K562 (cell line): Measurements from ENCODE around the gene ITPR1. TPM values are rescaled to one million over a fixed set of nuclear protein-coding genes. Genes with fewer than 3 reads are reported as not detected.

Experiments
- ATAC-seq: fragments of 200-7000 bp; cut with Tn5 transposase; 3 replicates; pipeline ENCODE4 v1.9.1; 2020; ENCODE audit warnings: moderate library complexity
- BruUV-seq: library from RNA; stranded (reverse); fragments of 400-500 nt; replicated peaks from 2 replicates; lab custom pipeline; 2021; lab: Mats Ljungman, UMichigan
- CTCF ChIA-PET: fragments of 300-600 bp; formaldehyde crosslinking; extraction: SDS; loops from one replicate; lab custom pipeline; 2021; ENCODE audit warnings: low intra/inter-chr PET ratio; lab: Yijun Ruan, JAX
- POLR2A ChIA-PET: fragments of 300-600, 350-650 bp; sonication (Branson Sonifier 250); formaldehyde crosslinking; extraction: SDS; loops from one replicate; lab custom pipeline; 2021; ENCODE audit warnings: antibody characterized with exemption, inconsistent platforms; lab: Yijun Ruan, JAX
- DNase-seq, 4 experiments: peaks; one replicate each; pipeline versions ENCODE4 v3.0.0 to v3.0.0-alpha.2; 2011 to 2018; ENCODE audit warnings: low spot score in 3 of 4, mixed read lengths in 3 of 4; ENCODE audit errors: extremely low read depth in 1 of 4
- FAIRE-seq: peaks from 2 replicates; lab custom pipeline; 2011; peaks lifted over from hg19 to GRCh38; lab: Jason Lieb, UNC
- H2AFZ ChIP-seq: 2 replicates; pipeline ENCODE4 v1.6.0; 2011; ENCODE audit warnings: low read depth, low read length, control low read depth, inconsistent platforms
- H3K27ac ChIP-seq: fragments of 200-600 bp; 3 replicates; pipeline ENCODE4 v1.8.0; 2011; ENCODE audit warnings: low read depth, mild to moderate bottlenecking, control low read depth, inconsistent platforms, low read length, moderate library complexity, mixed read lengths; ENCODE audit errors: extremely low read depth
- H3K27me3 ChIP-seq, 2 experiments: fragments of 300-600 bp in 1 of 2; 2 replicates in 1 of 2; 3 replicates in 1 of 2; pipeline versions ENCODE4 v1.6.0 to v1.8.0; 2011; ENCODE audit warnings: inconsistent platforms in 2 of 2, low read length in 2 of 2, mild to moderate bottlenecking in 1 of 2, mixed read lengths in 1 of 2, moderate library complexity in 1 of 2; ENCODE audit not compliant: control insufficient read depth in 2 of 2, insufficient read depth in 2 of 2
- H3K36me3 ChIP-seq: fragments of 300-600 bp; 3 replicates; pipeline ENCODE4 v1.8.0; 2011; ENCODE audit warnings: mild to moderate bottlenecking, low read length, inconsistent platforms; ENCODE audit not compliant: control insufficient read depth, insufficient read depth
- H3K4me1 ChIP-seq, 2 experiments: fragments of 200-600 bp in 1 of 2; replicated peaks in 1 of 2; 2 replicates in 1 of 2; 3 replicates in 1 of 2; pipeline versions ENCODE4 v1.5.1 to v1.8.0; 2011; ENCODE audit warnings: inconsistent platforms in 2 of 2, low read length in 2 of 2, mild to moderate bottlenecking in 1 of 2, mixed read lengths in 1 of 2, moderate library complexity in 1 of 2; ENCODE audit not compliant: control insufficient read depth in 2 of 2, insufficient read depth in 2 of 2
- H3K4me2 ChIP-seq: 2 replicates; pipeline ENCODE4 v1.6.1; 2011; ENCODE audit warnings: low read length, control low read depth, inconsistent platforms, mixed read lengths; ENCODE audit not compliant: insufficient read depth
- H3K4me3 ChIP-seq: fragments of 200-600 bp; sonication (generic), shearing (Covaris generic); 2 replicates; pipeline ENCODE4 v1.5.1; 2016; ENCODE audit warnings: control low read depth, inconsistent platforms
- H3K79me2 ChIP-seq: fragments of 200-600 bp; 3 replicates; pipeline ENCODE4 v1.8.0; 2011; ENCODE audit warnings: low read length, inconsistent platforms; ENCODE audit not compliant: control insufficient read depth, insufficient read depth
- H3K9ac ChIP-seq, 2 experiments: 2 replicates each; pipeline versions ENCODE4 v1.6.0 to v1.6.1; 2011; ENCODE audit warnings: low read depth in 2 of 2, low read length in 2 of 2, control low read depth in 1 of 2, inconsistent platforms in 1 of 2, mild to moderate bottlenecking in 1 of 2, mixed read lengths in 1 of 2; ENCODE audit not compliant: insufficient read depth in 1 of 2
- H3K9me1 ChIP-seq: one replicate; pipeline ENCODE4 v1.6.0; 2011; ENCODE audit warnings: inconsistent platforms, mild to moderate bottlenecking, low read length, moderate library complexity; ENCODE audit not compliant: control insufficient read depth, insufficient read depth
- H3K9me3 ChIP-seq: replicated peaks from 2 replicates; pipeline ENCODE4 v1.5.1; 2011; ENCODE audit warnings: low read depth, low read length, inconsistent platforms; ENCODE audit not compliant: control insufficient read depth, insufficient read depth
- H4K20me1 ChIP-seq: replicated peaks from 2 replicates; pipeline ENCODE4 v1.6.1; 2011; ENCODE audit warnings: low read length, inconsistent platforms, mixed read lengths; ENCODE audit not compliant: control insufficient read depth, insufficient read depth
- CBFB ChIP-seq: sonication (generic); formaldehyde crosslinking; IDR thresholded peaks from 2 replicates; pipeline ENCODE4 v1.4.0; 2020; ENCODE audit warnings: mild to moderate bottlenecking, missing genetic modification reagents
- DMBX1 ChIP-seq: fragments of 250-450 bp; sonication (Bioruptor Pico); IDR thresholded peaks from 2 replicates; pipeline ENCODE4 v1.8.0; 2022; ENCODE audit warnings: inconsistent platforms, mild to moderate bottlenecking, moderate library complexity, borderline replicate concordance
- FOXK1 ChIP-seq: sonication (generic); formaldehyde crosslinking; IDR thresholded peaks from 2 replicates; pipeline ENCODE4 v1.8.0; 2022; ENCODE audit warnings: missing genetic modification reagents, mild to moderate bottlenecking, borderline replicate concordance
- HMGN3 ChIP-seq: IDR thresholded peaks from 2 replicates; pipeline ENCODE4 v1.6.1; 2011; ENCODE audit warnings: borderline replicate concordance, low read depth, mild to moderate bottlenecking, mixed read lengths, low read length; ENCODE audit not compliant: insufficient read length; ENCODE audit errors: extremely low read depth
- LCOR ChIP-seq: sonication (generic); formaldehyde crosslinking; IDR thresholded peaks from 2 replicates; pipeline ENCODE4 v1.8.0; 2022; ENCODE audit warnings: mild to moderate bottlenecking, missing genetic modification reagents
- MAFK ChIP-seq: IDR thresholded peaks from 2 replicates; pipeline ENCODE4 v1.6.1; 2011; ENCODE audit warnings: low read length, improper control_type of control experiment
- MCM3 ChIP-seq: fragments of 450-650 bp; IDR thresholded peaks from 2 replicates; pipeline ENCODE4 v1.6.1; 2016
- WGBS: fragments of 100-300 bp; shearing (Covaris generic); methylation state at CpG from one replicate; pipeline ENCODE4 v1.1.6; 2016; ENCODE audit warnings: low coverage, mixed read lengths; ENCODE audit not compliant: insufficient coverage; ENCODE audit errors: missing lambda C conversion rate; 5-methylcytosine and 5-hydroxymethylcytosine counted together
- in situ Hi-C: fragments of 300-500 bp; cut with MboI; formaldehyde crosslinking; loops from 4 replicates; pipeline ENCODE4 v1.15.0; 2018; ENCODE audit warnings: inconsistent platforms, mixed read lengths
- intact Hi-C: fragments of 100-400 bp; cut with micrococcal nuclease; formaldehyde crosslinking; loops from 2 replicates; pipeline ENCODE4 v1.14.2; 2022
- polyA plus RNA-seq, 8 experiments: library from polyadenylated mRNA; depleted of rRNA in 4 of 8; stranded (reverse) in 5 of 8; unstranded in 3 of 8; fragments of >200 nt; fragmentation: Nextera tagmentation in 2 of 8; fragmentation: Illumina TruSeq in 1 of 8; extraction: Ambion mirVana in 2 of 8; extraction: Trizol in 1 of 8; gene quantifications; 2 replicates each; pipeline versions ENCODE4 v1.2.1 to v1.2.3, GENCODE V29; 2011 to 2014; ENCODE audit warnings: inconsistent platforms in 1 of 8, missing spikeins in 1 of 8
- total RNA-seq, 7 experiments: library from RNA; depleted of rRNA in 6 of 7; stranded (reverse); fragments of >200 nt in 6 of 7; fragmentation: Illumina TruSeq in 2 of 7; extraction: Trizol in 2 of 7; gene quantifications; 2 replicates each; pipeline versions ENCODE4 v1.2.1 to v1.2.3, GENCODE V29; 2011 to 2021; ENCODE audit warnings: low replicate concordance in 1 of 7
- TF ChIP-seq, protein P1 (sequence below), 3 experiments: IDR thresholded peaks in 2 of 3; conservative IDR thresholded peaks in 1 of 3; 2 replicates each; pipeline ENCODE4 v1.5.1; 2011 to 2012; ENCODE audit warnings: low read length in 3 of 3, mild to moderate bottlenecking in 3 of 3, control low read depth in 2 of 3, improper control_type of control experiment in 1 of 3, inconsistent platforms in 1 of 3, low read depth in 1 of 3, mixed read lengths in 1 of 3, moderate library complexity in 1 of 3; ENCODE audit not compliant: insufficient read depth in 2 of 3
- TF ChIP-seq, protein P2 (sequence below): fragments of 200-800 bp; sonication (Bioruptor generic); IDR thresholded peaks from 2 replicates; pipeline ENCODE4 v1.6.1; 2017; ENCODE audit warnings: missing genetic modification characterization, missing compliant biosample characterization
- TF ChIP-seq, protein P3 (sequence below): sonication (generic); formaldehyde crosslinking; IDR thresholded peaks from 2 replicates; pipeline ENCODE4 v1.8.0; 2022; ENCODE audit warnings: mild to moderate bottlenecking, missing genetic modification reagents, borderline replicate concordance

ITPR1 gene
- total and polyA plus RNA-seq, 9 of the 15 experiments (the other 6 are each of a cell fraction or from before 2014, with no cell fraction given): 22.4 to 40.0 (median 27.4) TPM

DNA sequence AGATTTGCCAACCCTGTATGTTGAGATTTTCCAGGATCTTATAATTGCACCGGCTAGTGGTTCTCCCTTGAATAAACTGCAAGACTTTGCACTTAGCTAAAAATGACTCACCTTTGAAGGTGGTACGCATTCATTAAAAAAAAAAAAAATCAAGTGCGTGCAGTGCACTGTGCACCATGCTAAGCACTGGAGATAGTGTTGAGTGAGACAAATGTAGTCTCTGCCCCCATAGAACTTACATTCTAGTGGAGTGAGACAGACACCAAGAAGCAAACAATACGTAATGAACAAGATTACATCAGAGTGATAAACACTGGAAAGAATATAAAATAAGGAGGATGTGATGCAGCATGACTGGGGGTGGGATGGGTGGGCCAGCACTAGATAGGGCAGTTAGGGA is 69.4 kb downstream of the ITPR1 start:
- H3K9me1 ChIP-seq: no peaks in the 10 kb centered on the region
- ATAC-seq (no peak), FAIRE-seq (no peak)
- POLR2A ChIA-PET: interaction anchor here (0.6 to 1.4 kb wide), 3 partner anchors 8 to 69 kb away, joined by 3 read pairs; partner anchors contain the start of gene ITPR1
- H4K20me1 ChIP-seq: no peaks in the 10 kb centered on the region
- H2AFZ ChIP-seq: no peak overlapping the region
- no peaks in the 10 kb centered on the region for H3K79me2 ChIP-seq
- WGBS: 76% methylated on average over 4 of the region's 4 CpGs
- no peak overlapping the region for H3K4me3 ChIP-seq
- in situ Hi-C loops: no loop called here
- no peaks in the 10 kb centered on the region; a peak in 3 of 5 replicates for H3K4me1 ChIP-seq
- H3K9ac ChIP-seq: no peak overlapping the region
- no peaks in the 10 kb centered on the region for H3K36me3 ChIP-seq
- H3K27ac ChIP-seq: no peak overlapping the region
- no peak overlapping the region for H3K4me2 ChIP-seq
- TF ChIP-seq MAFK: no peak
- TF ChIP-seq, all 486 proteins: peak for 0
- CTCF ChIA-PET: no interaction called here
- H3K9me3 ChIP-seq: no peaks in the 10 kb centered on the region
- intact Hi-C loops: no loop called here
- DNase-seq: no peak
- BruUV-seq: no TSS peak
- H3K27me3 ChIP-seq: no peaks in the 10 kb centered on the region

DNA sequence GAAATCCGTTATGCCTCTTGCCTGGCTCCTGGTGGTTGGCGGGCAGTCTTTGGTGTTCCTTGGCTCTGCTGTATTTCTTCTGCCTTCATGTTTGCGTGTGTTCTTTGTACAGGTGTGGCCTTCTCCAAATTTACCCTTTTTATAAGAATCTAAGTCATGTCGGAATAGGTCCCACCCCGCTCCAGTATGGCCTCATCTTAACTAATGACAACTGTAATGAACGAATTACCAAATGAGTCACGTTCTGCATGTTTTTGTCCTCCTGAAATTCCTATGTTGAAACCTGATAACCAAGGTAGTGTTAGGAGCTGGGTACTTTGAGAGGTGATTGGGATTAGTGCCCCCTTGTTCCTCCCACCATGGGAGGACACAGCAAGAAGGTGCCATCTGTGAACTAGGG is 71.1 kb downstream of the ITPR1 start:
- Histone ChIP-seq H3K4me2 (no peak overlapping the region), H3K9me1 (no peaks in the 10 kb centered on the region), H2AFZ (no peak overlapping the region), H3K36me3 (no peaks in the 10 kb centered on the region), H3K4me1 (no peaks in the 10 kb centered on the region; a peak in 3 of 5 replicates), H3K27me3 (no peaks in the 10 kb centered on the region), H4K20me1 (no peaks in the 10 kb centered on the region), H3K4me3 (no peak overlapping the region), H3K9ac (no peak overlapping the region), H3K79me2 (no peaks in the 10 kb centered on the region), H3K27ac (no peak overlapping the region), H3K9me3 (no peaks in the 10 kb centered on the region)
- ATAC-seq (no peak), DNase-seq (no peak), FAIRE-seq (no peak)
- intact Hi-C loops: no loop called here
- 65% methylated on average over 7 of the region's 7 CpGs for WGBS
- POLR2A ChIA-PET: interaction anchor here (1.0 to 1.5 kb wide), 2 partner anchors 13 to 71 kb away, joined by 3 to 7 read pairs; partner anchors contain the start of gene ITPR1
- BruUV-seq: no TSS peak
- in situ Hi-C loops: no loop called here
- CTCF ChIA-PET: no interaction called here
- TF ChIP-seq LCOR (no peak), MCM3 (no peak), CBFB (CRISPR knock-in tag) (no peak), HMGN3 (no peak), DMBX1 (no peak), FOXK1 (CRISPR knock-in tag) (no peak)
- TF ChIP-seq, protein P1, sequence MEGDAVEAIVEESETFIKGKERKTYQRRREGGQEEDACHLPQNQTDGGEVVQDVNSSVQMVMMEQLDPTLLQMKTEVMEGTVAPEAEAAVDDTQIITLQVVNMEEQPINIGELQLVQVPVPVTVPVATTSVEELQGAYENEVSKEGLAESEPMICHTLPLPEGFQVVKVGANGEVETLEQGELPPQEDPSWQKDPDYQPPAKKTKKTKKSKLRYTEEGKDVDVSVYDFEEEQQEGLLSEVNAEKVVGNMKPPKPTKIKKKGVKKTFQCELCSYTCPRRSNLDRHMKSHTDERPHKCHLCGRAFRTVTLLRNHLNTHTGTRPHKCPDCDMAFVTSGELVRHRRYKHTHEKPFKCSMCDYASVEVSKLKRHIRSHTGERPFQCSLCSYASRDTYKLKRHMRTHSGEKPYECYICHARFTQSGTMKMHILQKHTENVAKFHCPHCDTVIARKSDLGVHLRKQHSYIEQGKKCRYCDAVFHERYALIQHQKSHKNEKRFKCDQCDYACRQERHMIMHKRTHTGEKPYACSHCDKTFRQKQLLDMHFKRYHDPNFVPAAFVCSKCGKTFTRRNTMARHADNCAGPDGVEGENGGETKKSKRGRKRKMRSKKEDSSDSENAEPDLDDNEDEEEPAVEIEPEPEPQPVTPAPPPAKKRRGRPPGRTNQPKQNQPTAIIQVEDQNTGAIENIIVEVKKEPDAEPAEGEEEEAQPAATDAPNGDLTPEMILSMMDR (IDR thresholded peaks at IDR 0.05 in 2 of 3, conservative IDR thresholded peaks at IDR 0.05 in 1 of 3; ENCODE audit: insufficient read depth in 2 of 3, low read depth in 1 of 3, low read length in 3 of 3): no peak
- TF ChIP-seq, protein P2, sequence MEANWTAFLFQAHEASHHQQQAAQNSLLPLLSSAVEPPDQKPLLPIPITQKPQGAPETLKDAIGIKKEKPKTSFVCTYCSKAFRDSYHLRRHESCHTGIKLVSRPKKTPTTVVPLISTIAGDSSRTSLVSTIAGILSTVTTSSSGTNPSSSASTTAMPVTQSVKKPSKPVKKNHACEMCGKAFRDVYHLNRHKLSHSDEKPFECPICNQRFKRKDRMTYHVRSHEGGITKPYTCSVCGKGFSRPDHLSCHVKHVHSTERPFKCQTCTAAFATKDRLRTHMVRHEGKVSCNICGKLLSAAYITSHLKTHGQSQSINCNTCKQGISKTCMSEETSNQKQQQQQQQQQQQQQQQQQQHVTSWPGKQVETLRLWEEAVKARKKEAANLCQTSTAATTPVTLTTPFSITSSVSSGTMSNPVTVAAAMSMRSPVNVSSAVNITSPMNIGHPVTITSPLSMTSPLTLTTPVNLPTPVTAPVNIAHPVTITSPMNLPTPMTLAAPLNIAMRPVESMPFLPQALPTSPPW: no peak
- TF ChIP-seq, protein P3, sequence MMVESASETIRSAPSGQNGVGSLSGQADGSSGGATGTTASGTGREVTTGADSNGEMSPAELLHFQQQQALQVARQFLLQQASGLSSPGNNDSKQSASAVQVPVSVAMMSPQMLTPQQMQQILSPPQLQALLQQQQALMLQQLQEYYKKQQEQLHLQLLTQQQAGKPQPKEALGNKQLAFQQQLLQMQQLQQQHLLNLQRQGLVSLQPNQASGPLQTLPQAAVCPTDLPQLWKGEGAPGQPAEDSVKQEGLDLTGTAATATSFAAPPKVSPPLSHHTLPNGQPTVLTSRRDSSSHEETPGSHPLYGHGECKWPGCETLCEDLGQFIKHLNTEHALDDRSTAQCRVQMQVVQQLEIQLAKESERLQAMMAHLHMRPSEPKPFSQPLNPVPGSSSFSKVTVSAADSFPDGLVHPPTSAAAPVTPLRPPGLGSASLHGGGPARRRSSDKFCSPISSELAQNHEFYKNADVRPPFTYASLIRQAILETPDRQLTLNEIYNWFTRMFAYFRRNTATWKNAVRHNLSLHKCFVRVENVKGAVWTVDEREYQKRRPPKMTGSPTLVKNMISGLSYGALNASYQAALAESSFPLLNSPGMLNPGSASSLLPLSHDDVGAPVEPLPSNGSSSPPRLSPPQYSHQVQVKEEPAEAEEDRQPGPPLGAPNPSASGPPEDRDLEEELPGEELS (CRISPR knock-in tag): no peak
